Loucy (cell line): ENCODE measurements around the gene CS.

Source experiments
- H2AFZ ChIP-seq: fragments of 200-600 bp; sonication (generic); 2 replicates; pipeline ENCODE4 v1.6.0; 2016; ENCODE audit warnings: antibody characterized with exemption, mild to moderate bottlenecking, low read length, moderate library complexity
- H3F3A ChIP-seq: fragments of 200-600 bp; 2 replicates; pipeline ENCODE4 v1.6.0; 2016; ENCODE audit warnings: antibody characterized with exemption, low read depth, mild to moderate bottlenecking
- H3K27me3 ChIP-seq: fragments of 200-600 bp; sonication (generic); 2 replicates; pipeline ENCODE4 v1.6.1; 2014; ENCODE audit warnings: low read length, mild to moderate bottlenecking; ENCODE audit not compliant: insufficient read depth, poor library complexity, severe bottlenecking
- H3K36me3 ChIP-seq: fragments of 200-600 bp; sonication (generic); 2 replicates; pipeline ENCODE4 v1.6.1; 2016; ENCODE audit warnings: low read length; ENCODE audit not compliant: insufficient read depth
- H3K4me1 ChIP-seq: fragments of 200-600 bp; sonication (generic); 2 replicates; pipeline ENCODE4 v1.5.1; 2014; ENCODE audit warnings: low read length, mild to moderate bottlenecking; ENCODE audit not compliant: insufficient read depth, poor library complexity, severe bottlenecking
- H3K4me2 ChIP-seq: fragments of 200-600 bp; sonication (generic); 2 replicates; pipeline ENCODE4 v1.6.0; 2014; ENCODE audit warnings: antibody characterized with exemption, low read length, low read depth, mild to moderate bottlenecking; ENCODE audit not compliant: poor library complexity, severe bottlenecking
- H3K4me3 ChIP-seq: fragments of 200-600 bp; sonication (generic); 2 replicates; pipeline ENCODE4 v1.5.1; 2014; ENCODE audit warnings: low read length, mild to moderate bottlenecking, mixed read lengths; ENCODE audit not compliant: poor library complexity, severe bottlenecking
- H3K79me2 ChIP-seq: fragments of 200-600 bp; sonication (generic); 2 replicates; pipeline ENCODE4 v1.6.1; 2014; ENCODE audit warnings: low read length; ENCODE audit not compliant: insufficient read depth
- H3K9ac ChIP-seq: fragments of 200-600 bp; sonication (generic); 2 replicates; pipeline ENCODE4 v1.6.0; 2014; ENCODE audit warnings: mild to moderate bottlenecking, low read depth, low read length, moderate library complexity; ENCODE audit not compliant: poor library complexity, severe bottlenecking
- H3K9me2 ChIP-seq: fragments of 200-600 bp; sonication (generic); replicated peaks from 2 replicates; pipeline ENCODE4 v1.6.1; 2016; ENCODE audit warnings: low read depth, low read length, mixed read lengths
- H3K9me3 ChIP-seq: fragments of 200-600 bp; sonication (generic); 2 replicates; pipeline ENCODE4 v1.6.1; 2014; ENCODE audit warnings: mild to moderate bottlenecking, antibody characterized with exemption, low read length, low read depth; ENCODE audit not compliant: insufficient read depth
- H4K20me1 ChIP-seq: fragments of 200-600 bp; sonication (generic); 2 replicates; pipeline ENCODE4 v1.6.0; 2014; ENCODE audit warnings: antibody characterized with exemption, low read length, mild to moderate bottlenecking; ENCODE audit not compliant: insufficient read depth, poor library complexity, severe bottlenecking
- CTCF ChIP-seq: fragments of 200-600 bp; sonication (generic); conservative IDR thresholded peaks from 2 replicates; pipeline ENCODE4 v1.5.1; 2014; ENCODE audit warnings: mild to moderate bottlenecking, antibody characterized with exemption, low read length
- EZH2phosphoT487 ChIP-seq: fragments of 200-600 bp; IDR thresholded peaks from 2 replicates; pipeline ENCODE4 v1.6.1; 2018; ENCODE audit warnings: antibody characterized with exemption, mild to moderate bottlenecking, moderate library complexity, borderline replicate concordance

CS gene

GRCh38 chr12:56243731-56244181, 56.4 kb downstream of the CS start:
- Histone ChIP-seq H3K9me2 (no peaks in the 10 kb centered on the region), H3K4me1 (no peaks in the 10 kb centered on the region), H3F3A (no peaks in the 10 kb centered on the region), H3K4me2 (no peak overlapping the region), H3K4me3 (no peak overlapping the region), H4K20me1 (no peaks in the 10 kb centered on the region), H3K79me2 (no peaks in the 10 kb centered on the region), H3K9ac (no peak overlapping the region), H3K27me3 (no peaks in the 10 kb centered on the region), H3K36me3 (peaks cover 67% of the 10 kb centered on the region; the same call in 1 of the 2 replicates), H3K9me3 (no peaks in the 10 kb centered on the region), H2AFZ (no peak overlapping the region)
- TF ChIP-seq CTCF (no peak), EZH2phosphoT487 (no peak)

GRCh38 chr12:56242986-56243385, 57.1 kb downstream of the CS start:
- Histone ChIP-seq H3K4me2 (no peak overlapping the region), H3K9me2 (no peaks in the 10 kb centered on the region), H3K9ac (no peak overlapping the region), H3K9me3 (no peaks in the 10 kb centered on the region), H3K27me3 (no peaks in the 10 kb centered on the region), H3K4me1 (no peaks in the 10 kb centered on the region), H3F3A (no peaks in the 10 kb centered on the region), H3K4me3 (no peak overlapping the region), H4K20me1 (no peaks in the 10 kb centered on the region), H3K79me2 (no peaks in the 10 kb centered on the region), H2AFZ (no peak overlapping the region), H3K36me3 (peaks cover 61% of the 10 kb centered on the region; the same call in 1 of the 2 replicates)
- TF ChIP-seq CTCF: no peak
- no peak for TF ChIP-seq EZH2phosphoT487

GRCh38 chr12:56241424-56242303, 58.5 kb downstream of the CS start:
- TF ChIP-seq EZH2phosphoT487 (no peak), CTCF (no peak)
- Histone ChIP-seq H2AFZ (no peak overlapping the region), H3K4me3 (no peak overlapping the region), H3K9ac (no peak overlapping the region), H3K9me2 (no peaks in the 10 kb centered on the region), H3K79me2 (no peaks in the 10 kb centered on the region), H3F3A (no peaks in the 10 kb centered on the region), H3K27me3 (no peaks in the 10 kb centered on the region), H3K36me3 (peaks cover 49% of the 10 kb centered on the region; the same call in 1 of the 2 replicates), H3K4me2 (no peak overlapping the region), H3K4me1 (no peaks in the 10 kb centered on the region), H3K9me3 (no peaks in the 10 kb centered on the region), H4K20me1 (no peaks in the 10 kb centered on the region)
